Transverse colon (tissue), 3 donors: ENCODE data around the gene NFAT5.

Source experiments
- POLR2A ChIP-seq: fragments of 450-650 bp; IDR thresholded peaks from one replicate; pipeline ENCODE4 v1.6.1; 2016; ENCODE audit warnings: antibody characterized with exemption, mild to moderate bottlenecking, moderate library complexity
- TF ChIP-seq, protein P1 (sequence below), 5 experiments: fragments of 200-600 bp in 3 of 5; fragments of 450-650 bp in 2 of 5; sonication (generic) in 3 of 5; IDR thresholded peaks; 1 replicate in 2 of 5; 2 replicates in 3 of 5; pipeline ENCODE4 v1.5.1; 2016 to 2017; ENCODE audit warnings: antibody characterized with exemption in 5 of 5, inconsistent platforms in 3 of 5, mild to moderate bottlenecking in 2 of 5, moderate library complexity in 1 of 5

DNA sequence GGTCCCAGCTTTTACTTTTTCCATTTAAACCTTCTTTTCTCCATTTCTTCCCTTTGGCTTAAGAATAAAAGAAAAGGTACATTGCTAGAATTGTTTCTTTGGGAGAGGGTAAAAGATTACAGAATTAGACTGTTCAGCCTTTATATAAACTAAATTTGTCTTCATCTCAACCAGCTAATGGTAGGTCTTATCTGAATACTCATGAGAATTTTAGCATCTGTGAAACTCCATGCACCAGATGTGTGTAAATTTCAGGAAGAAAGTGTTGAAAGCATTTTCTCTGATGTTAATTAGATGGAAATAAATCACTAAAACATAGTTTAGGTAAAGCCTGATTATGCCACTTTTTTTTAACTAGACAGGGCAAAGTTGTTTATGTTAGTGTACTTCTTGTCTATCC lies 135.7 kb downstream of the NFAT5 start:
- TF ChIP-seq, protein P1, sequence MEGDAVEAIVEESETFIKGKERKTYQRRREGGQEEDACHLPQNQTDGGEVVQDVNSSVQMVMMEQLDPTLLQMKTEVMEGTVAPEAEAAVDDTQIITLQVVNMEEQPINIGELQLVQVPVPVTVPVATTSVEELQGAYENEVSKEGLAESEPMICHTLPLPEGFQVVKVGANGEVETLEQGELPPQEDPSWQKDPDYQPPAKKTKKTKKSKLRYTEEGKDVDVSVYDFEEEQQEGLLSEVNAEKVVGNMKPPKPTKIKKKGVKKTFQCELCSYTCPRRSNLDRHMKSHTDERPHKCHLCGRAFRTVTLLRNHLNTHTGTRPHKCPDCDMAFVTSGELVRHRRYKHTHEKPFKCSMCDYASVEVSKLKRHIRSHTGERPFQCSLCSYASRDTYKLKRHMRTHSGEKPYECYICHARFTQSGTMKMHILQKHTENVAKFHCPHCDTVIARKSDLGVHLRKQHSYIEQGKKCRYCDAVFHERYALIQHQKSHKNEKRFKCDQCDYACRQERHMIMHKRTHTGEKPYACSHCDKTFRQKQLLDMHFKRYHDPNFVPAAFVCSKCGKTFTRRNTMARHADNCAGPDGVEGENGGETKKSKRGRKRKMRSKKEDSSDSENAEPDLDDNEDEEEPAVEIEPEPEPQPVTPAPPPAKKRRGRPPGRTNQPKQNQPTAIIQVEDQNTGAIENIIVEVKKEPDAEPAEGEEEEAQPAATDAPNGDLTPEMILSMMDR (IDR thresholded peaks at IDR 0.05), result no peak
- TF ChIP-seq POLR2A, result no peak
